WTC11 (cell line): ENCODE results near the gene FAT3. TPM values are rescaled to one million over a fixed set of nuclear protein-coding genes. Genes with fewer than 3 reads are reported as not detected.

Experiments used
- ATAC-seq: fragments of 200-7000 bp; cut with Tn5 transposase; 2 replicates; pipeline ENCODE4 v1.10.0; 2021; ENCODE audit warnings: mild to moderate bottlenecking, moderate library complexity
- CTCF ChIA-PET: fragments of 300-600 bp; sonication (Branson Sonifier 250); formaldehyde crosslinking; loops from one replicate; lab custom pipeline; 2021; ENCODE audit warnings: antibody characterized with exemption; lab: Charles Lee
- POLR2A ChIA-PET: fragments of 350-600 bp; sonication (Branson Sonifier 250); formaldehyde crosslinking; loops from one replicate; lab custom pipeline; 2021; ENCODE audit warnings: antibody characterized with exemption; lab: Charles Lee
- DNase-seq: peaks from one replicate; pipeline ENCODE4 v3.0.0; 2021; ENCODE audit warnings: low spot score
- H3K27ac Mint-ChIP-seq: 2 replicates; pipeline ENCODE4 v1.8.0; 2021; ENCODE audit warnings: mixed read lengths
- H3K27me3 Mint-ChIP-seq: 2 replicates; pipeline ENCODE4 v1.8.0; 2021; ENCODE audit warnings: low read depth, mild to moderate bottlenecking, moderate library complexity, mixed read lengths
- H3K36me3 Mint-ChIP-seq: 2 replicates; pipeline ENCODE4 v1.8.0; 2021; ENCODE audit warnings: mixed read lengths
- H3K4me1 Mint-ChIP-seq: 2 replicates; pipeline ENCODE4 v1.8.0; 2022; ENCODE audit warnings: mixed read lengths
- H3K4me3 Mint-ChIP-seq: 2 replicates; pipeline ENCODE4 v1.8.0; 2021; ENCODE audit warnings: mild to moderate bottlenecking, moderate library complexity, mixed read lengths
- H3K9me3 Mint-ChIP-seq: 2 replicates; pipeline ENCODE4 v1.8.0; 2021; ENCODE audit warnings: mixed read lengths
- ARID4B ChIP-seq: sonication (generic); formaldehyde crosslinking; IDR thresholded peaks from 2 replicates; pipeline ENCODE4 v1.8.0; 2023; ENCODE audit warnings: missing genetic modification reagents, mild to moderate bottlenecking, borderline replicate concordance
- ATF2 ChIP-seq: sonication (generic); formaldehyde crosslinking; IDR thresholded peaks from 2 replicates; pipeline ENCODE4 v1.8.1; 2022; ENCODE audit warnings: low read depth, missing genetic modification reagents, borderline replicate concordance
- ATF3 ChIP-seq: sonication (generic); formaldehyde crosslinking; conservative IDR thresholded peaks from 2 replicates; pipeline ENCODE4 v1.8.1; 2022; ENCODE audit warnings: mild to moderate bottlenecking, missing genetic modification reagents
- E2F5 ChIP-seq: sonication (generic); formaldehyde crosslinking; IDR thresholded peaks from 2 replicates; pipeline ENCODE4 v1.8.1; 2022; ENCODE audit warnings: mild to moderate bottlenecking, moderate library complexity, missing genetic modification reagents
- GABPB1 ChIP-seq: sonication (generic); formaldehyde crosslinking; IDR thresholded peaks from 2 replicates; pipeline ENCODE4 v1.8.1; 2023; ENCODE audit warnings: mild to moderate bottlenecking, missing genetic modification reagents
- HMGA2 ChIP-seq: fragments of 250-450 bp; sonication (Bioruptor Pico); IDR thresholded peaks from 2 replicates; pipeline ENCODE4 v1.4.0; 2021; ENCODE audit warnings: mild to moderate bottlenecking, moderate library complexity
- HMGXB4 ChIP-seq: sonication (generic); formaldehyde crosslinking; IDR thresholded peaks from 2 replicates; pipeline ENCODE4 v1.8.1; 2023; ENCODE audit warnings: mild to moderate bottlenecking, moderate library complexity, missing genetic modification reagents
- IRF1 ChIP-seq: sonication (generic); formaldehyde crosslinking; IDR thresholded peaks from 2 replicates; pipeline ENCODE4 v1.8.0; 2023; ENCODE audit warnings: missing genetic modification reagents
- NFE2L1 ChIP-seq: sonication (generic); formaldehyde crosslinking; IDR thresholded peaks from 2 replicates; pipeline ENCODE4 v1.8.1; 2023; ENCODE audit warnings: missing genetic modification reagents
- NR3C1 ChIP-seq: sonication (generic); formaldehyde crosslinking; conservative IDR thresholded peaks from 2 replicates; pipeline ENCODE4 v1.8.1; 2023; ENCODE audit warnings: low read depth, mild to moderate bottlenecking, missing genetic modification reagents
- OVOL2 ChIP-seq: fragments of 250-450 bp; sonication (Bioruptor Pico); IDR thresholded peaks from 2 replicates; pipeline ENCODE4 v1.9.0; 2021; ENCODE audit warnings: mild to moderate bottlenecking, borderline replicate concordance
- PRDM15 ChIP-seq: sonication (generic); formaldehyde crosslinking; IDR thresholded peaks from 2 replicates; pipeline ENCODE4 v1.8.0; 2022; ENCODE audit warnings: missing genetic modification reagents
- PRRX2 ChIP-seq: fragments of 250-450 bp; sonication (Bioruptor Pico); IDR thresholded peaks from 2 replicates; pipeline ENCODE4 v1.8.0; 2021; ENCODE audit warnings: mild to moderate bottlenecking
- RELA ChIP-seq: sonication (generic); formaldehyde crosslinking; IDR thresholded peaks from 2 replicates; pipeline ENCODE4 v1.8.1; 2022; ENCODE audit warnings: missing genetic modification reagents, mild to moderate bottlenecking, borderline replicate concordance
- SOX15 ChIP-seq: fragments of 250-450 bp; sonication (Bioruptor Pico); IDR thresholded peaks from 2 replicates; pipeline ENCODE4 v1.9.0; 2021; ENCODE audit warnings: mild to moderate bottlenecking
- SP1 ChIP-seq: sonication (generic); formaldehyde crosslinking; conservative IDR thresholded peaks from 2 replicates; pipeline ENCODE4 v1.8.1; 2022; ENCODE audit warnings: missing genetic modification reagents
- ZNF532 ChIP-seq: fragments of 250-450 bp; sonication (Bioruptor Pico); IDR thresholded peaks from 2 replicates; pipeline ENCODE4 v1.9.0; 2021; ENCODE audit warnings: mild to moderate bottlenecking, borderline replicate concordance
- total RNA-seq: library from RNA; stranded (reverse); gene quantifications from 3 replicates; pipeline ENCODE4 v1.2.3, GENCODE V29; 2021

Gene FAT3
- total RNA-seq, 1 experiment from 2014 or later, result 30.9 TPM

GRCh38 chr11:92269841-92270240, 45.2 kb downstream of the FAT3 start:
- ATAC-seq (no peak), DNase-seq (no peak)
- Mint-ChIP-seq H3K4me3 (no peak overlapping the region), H3K9me3 (no peaks in the 10 kb centered on the region), H3K4me1 (peaks cover 45% of the 10 kb centered on the region), H3K27me3 (no peaks in the 10 kb centered on the region), H3K27ac (no peak overlapping the region), H3K36me3 (peaks cover 2% of the 10 kb centered on the region; the same call in 1 of the 2 replicates)
- CTCF ChIA-PET, result interaction anchor here (1.4 kb wide), 1 partner anchor 133 kb away, joined by 3 read pairs; no protein-coding TSS in a partner anchor
- no peak for TF ChIP-seq HMGXB4 (CRISPR knock-in tag)
- POLR2A ChIA-PET, result interaction anchor here (0.6 kb wide), 1 partner anchor 1471 kb away, joined by 6 read pairs; no protein-coding TSS in a partner anchor

- no peak for DNase-seq
- Mint-ChIP-seq H3K27me3 (no peaks in the 10 kb centered on the region), H3K4me1 (peaks cover 44% of the 10 kb centered on the region), H3K4me3 (no peak overlapping the region), H3K27ac (no peak overlapping the region), H3K9me3 (no peaks in the 10 kb centered on the region), H3K36me3 (peaks cover 2% of the 10 kb centered on the region; the same call in 1 of the 2 replicates)
- POLR2A ChIA-PET, result no interaction called here
- CTCF ChIA-PET, result no interaction called here
- ATAC-seq, result no peak
- TF ChIP-seq HMGA2 (CRISPR knock-in tag), result no peak
- no peak for TF ChIP-seq OVOL2 (CRISPR knock-in tag)
- no peak for TF ChIP-seq GABPB1 (CRISPR knock-in tag)
- no peak for TF ChIP-seq PRDM15 (CRISPR knock-in tag)
- no peak for TF ChIP-seq ATF3 (CRISPR knock-in tag)
- TF ChIP-seq PRRX2 (CRISPR knock-in tag), result no peak
- TF ChIP-seq SOX15 (CRISPR knock-in tag), result no peak
- no peak for TF ChIP-seq ATF2 (CRISPR knock-in tag)
- no peak for TF ChIP-seq RELA (CRISPR knock-in tag)
- TF ChIP-seq ARID4B (CRISPR knock-in tag), result no peak
- no peak for TF ChIP-seq NR3C1 (CRISPR knock-in tag)
- TF ChIP-seq E2F5 (CRISPR knock-in tag), result no peak
- TF ChIP-seq NFE2L1 (CRISPR knock-in tag), result no peak
- TF ChIP-seq SP1 (CRISPR knock-in tag), result no peak
- no peak for TF ChIP-seq IRF1 (CRISPR knock-in tag)
- no peak for TF ChIP-seq ZNF532 (CRISPR knock-in tag)
Measured at GRCh38 chr11:92272651-92273050, 48.0 kb downstream of the FAT3 start.
